Measurements from ENCODE around the gene ANLN. TPM values are rescaled to one million over a fixed set of nuclear protein-coding genes. Genes with fewer than 3 reads are reported as not detected.

Gene ANLN
- total and polyA plus RNA-seq, 2 experiments from 2014 or later, result 10.1 to 56.7 TPM

- no peaks in the 10 kb centered on the region for H3K4me1 ChIP-seq (ENCODE audit: low read depth)
- H3K36me3 ChIP-seq, result peaks cover 14% of the 10 kb centered on the region
- peak in 1 of 2 donors; percentile 18 for DNase-seq (ENCODE audit: low read depth in 1 of 2, low spot score in 1 of 2)
- H3K4me3 ChIP-seq, result no peak overlapping the region
- H3K27me3 ChIP-seq, result no peaks in the 10 kb centered on the region
- H3K9me3 ChIP-seq (ENCODE audit: low read depth), result no peaks in the 10 kb centered on the region
- no peak overlapping the region for H3K27ac ChIP-seq
- no peak for TF ChIP-seq CTCF (IDR thresholded peaks at IDR 0.05; ENCODE audit: low read depth, low read length)
These were observed 16.5 kb downstream of the ANLN start for GRCh38 chr7:36406156-36406555.

GRCh38 chr7:36407636-36408550 is 18.2 kb downstream of the ANLN start:
- no peak for DNase-seq (ENCODE audit: low read depth in 1 of 2, low spot score in 1 of 2)
- H3K4me1 ChIP-seq (ENCODE audit: low read depth), result no peaks in the 10 kb centered on the region
- H3K4me3 ChIP-seq, result no peak overlapping the region
- peaks cover 14% of the 10 kb centered on the region for H3K36me3 ChIP-seq
- TF ChIP-seq CTCF (IDR thresholded peaks at IDR 0.05; ENCODE audit: low read depth, low read length), result no peak
- H3K9me3 ChIP-seq (ENCODE audit: low read depth), result no peaks in the 10 kb centered on the region
- no peak overlapping the region for H3K27ac ChIP-seq
- no peaks in the 10 kb centered on the region for H3K27me3 ChIP-seq

GRCh38 chr7:36408589-36408988 is 18.9 kb downstream of the ANLN start:
- TF ChIP-seq CTCF (IDR thresholded peaks at IDR 0.05; ENCODE audit: low read depth, low read length), result no peak
- H3K27me3 ChIP-seq, result no peaks in the 10 kb centered on the region
- peak in 1 of 2 donors; percentile 51 for DNase-seq (ENCODE audit: low read depth in 1 of 2, low spot score in 1 of 2)
- no peak overlapping the region for H3K4me3 ChIP-seq
- peaks cover 14% of the 10 kb centered on the region for H3K36me3 ChIP-seq
- no peak overlapping the region for H3K27ac ChIP-seq
- H3K4me1 ChIP-seq (ENCODE audit: low read depth), result no peaks in the 10 kb centered on the region
- H3K9me3 ChIP-seq (ENCODE audit: low read depth), result no peaks in the 10 kb centered on the region

GRCh38 chr7:36409180-36409579 is 19.5 kb downstream of the ANLN start:
- Histone ChIP-seq H3K4me3 (no peak overlapping the region), H3K36me3 (peaks cover 14% of the 10 kb centered on the region), H3K9me3 (ENCODE audit: low read depth) (no peaks in the 10 kb centered on the region), H3K27ac (no peak overlapping the region), H3K4me1 (ENCODE audit: low read depth) (no peaks in the 10 kb centered on the region), H3K27me3 (no peaks in the 10 kb centered on the region)
- TF ChIP-seq CTCF (IDR thresholded peaks at IDR 0.05; ENCODE audit: low read depth, low read length), result no peak
- no peak for DNase-seq (ENCODE audit: low read depth in 1 of 2, low spot score in 1 of 2)

- Histone ChIP-seq H3K4me3 (no peak overlapping the region), H3K27me3 (no peaks in the 10 kb centered on the region), H3K27ac (no peak overlapping the region), H3K4me1 (ENCODE audit: low read depth) (no peaks in the 10 kb centered on the region), H3K36me3 (peaks cover 19% of the 10 kb centered on the region), H3K9me3 (ENCODE audit: low read depth) (no peaks in the 10 kb centered on the region)
- DNase-seq (ENCODE audit: low read depth in 1 of 2, low spot score in 1 of 2), result no peak
- no peak for TF ChIP-seq CTCF (IDR thresholded peaks at IDR 0.05; ENCODE audit: low read depth, low read length)
These were observed 25.5 kb downstream of the ANLN start for GRCh38 chr7:36415144-36415543.
